Effector memory CD8-positive, alpha-beta T cell (primary cell): ENCODE measurements around the gene IFNE.

ENCODE experiments used
- ATAC-seq: fragments of 150-1000 bp; cut with Tn5 transposase; replicated peaks from 2 replicates; pipeline ENCODE4 v1.10.0; 2021; ENCODE audit warnings: mild to moderate bottlenecking, moderate library complexity
- DNase-seq, 3 experiments: peaks; one replicate each; pipeline ENCODE4 v3.0.0; 2021
- H3K27ac Mint-ChIP-seq, 2 donors: one replicate each; pipeline ENCODE4 v1.8.0; 2022; ENCODE audit warnings: mild to moderate bottlenecking in 2 of 2, mixed read lengths in 2 of 2, moderate library complexity in 2 of 2
- H3K27me3 Mint-ChIP-seq, 2 donors: one replicate each; pipeline ENCODE4 v1.8.0; 2022; ENCODE audit warnings: mixed read lengths in 2 of 2
- H3K36me3 Mint-ChIP-seq: one replicate; pipeline ENCODE4 v1.8.0; 2022; ENCODE audit warnings: mild to moderate bottlenecking, moderate library complexity, mixed read lengths; ENCODE audit not compliant: insufficient read depth
- H3K4me1 Mint-ChIP-seq, 2 donors: one replicate each; pipeline ENCODE4 v1.8.0; 2022; ENCODE audit warnings: low read depth in 2 of 2, mixed read lengths in 2 of 2
- H3K4me3 Mint-ChIP-seq, 2 donors: one replicate each; pipeline ENCODE4 v1.8.0; 2022; ENCODE audit warnings: mild to moderate bottlenecking in 2 of 2, mixed read lengths in 2 of 2, moderate library complexity in 2 of 2
- H3K9me3 Mint-ChIP-seq, 2 donors: one replicate each; pipeline ENCODE4 v1.8.0; 2022; ENCODE audit warnings: mixed read lengths in 2 of 2

IFNE gene

DNA sequence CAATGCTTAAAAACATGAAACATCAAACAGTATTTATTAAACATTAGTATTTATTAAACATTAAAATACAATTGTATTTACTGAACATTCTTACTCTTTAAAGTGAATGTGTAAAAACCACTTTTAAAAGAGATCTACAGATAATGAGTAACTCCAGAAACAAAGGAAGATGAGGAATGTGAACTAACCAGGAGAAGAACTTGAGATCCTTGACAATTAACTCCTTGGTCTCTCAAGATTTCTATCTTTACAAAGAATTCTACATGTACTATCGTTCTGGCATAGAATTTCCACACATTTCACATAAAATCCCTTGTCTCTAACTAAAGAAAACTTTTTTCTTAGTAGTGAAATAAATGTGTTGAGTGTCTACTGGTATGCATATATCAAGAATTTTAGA lies 28.7 kb upstream of the IFNE start:
- ATAC-seq (no peak), DNase-seq (no peak)
- Mint-ChIP-seq H3K4me3 (no peak overlapping the region), H3K4me1 (peaks cover 10% of the 10 kb centered on the region in 2 donors), H3K27ac (no peak overlapping the region), H3K9me3 (no peaks in the 10 kb centered on the region), H3K36me3 (peaks cover 3% of the 10 kb centered on the region), H3K27me3 (no peaks in the 10 kb centered on the region)

DNA sequence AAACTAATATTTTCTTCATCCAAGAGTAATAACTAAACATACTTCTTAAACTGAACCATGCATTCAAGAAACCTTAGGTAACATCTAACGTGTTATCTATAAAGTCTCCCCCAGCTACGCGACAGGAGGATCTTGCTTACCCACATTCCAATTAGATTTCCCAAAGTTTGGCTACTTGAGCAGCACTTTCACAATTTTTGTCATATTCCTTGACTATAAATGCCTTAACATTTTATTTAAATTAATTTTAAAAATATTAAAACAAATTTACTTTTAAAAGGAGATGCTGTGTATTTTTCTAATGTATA lies 25.3 kb upstream of the IFNE start:
- Mint-ChIP-seq H3K9me3 (no peaks in the 10 kb centered on the region), H3K4me1 (peaks cover 10% of the 10 kb centered on the region in 2 donors), H3K4me3 (no peak overlapping the region), H3K36me3 (peaks cover 3% of the 10 kb centered on the region), H3K27ac (no peak overlapping the region), H3K27me3 (no peaks in the 10 kb centered on the region)
- DNase-seq (no peak), ATAC-seq (no peak)

DNA sequence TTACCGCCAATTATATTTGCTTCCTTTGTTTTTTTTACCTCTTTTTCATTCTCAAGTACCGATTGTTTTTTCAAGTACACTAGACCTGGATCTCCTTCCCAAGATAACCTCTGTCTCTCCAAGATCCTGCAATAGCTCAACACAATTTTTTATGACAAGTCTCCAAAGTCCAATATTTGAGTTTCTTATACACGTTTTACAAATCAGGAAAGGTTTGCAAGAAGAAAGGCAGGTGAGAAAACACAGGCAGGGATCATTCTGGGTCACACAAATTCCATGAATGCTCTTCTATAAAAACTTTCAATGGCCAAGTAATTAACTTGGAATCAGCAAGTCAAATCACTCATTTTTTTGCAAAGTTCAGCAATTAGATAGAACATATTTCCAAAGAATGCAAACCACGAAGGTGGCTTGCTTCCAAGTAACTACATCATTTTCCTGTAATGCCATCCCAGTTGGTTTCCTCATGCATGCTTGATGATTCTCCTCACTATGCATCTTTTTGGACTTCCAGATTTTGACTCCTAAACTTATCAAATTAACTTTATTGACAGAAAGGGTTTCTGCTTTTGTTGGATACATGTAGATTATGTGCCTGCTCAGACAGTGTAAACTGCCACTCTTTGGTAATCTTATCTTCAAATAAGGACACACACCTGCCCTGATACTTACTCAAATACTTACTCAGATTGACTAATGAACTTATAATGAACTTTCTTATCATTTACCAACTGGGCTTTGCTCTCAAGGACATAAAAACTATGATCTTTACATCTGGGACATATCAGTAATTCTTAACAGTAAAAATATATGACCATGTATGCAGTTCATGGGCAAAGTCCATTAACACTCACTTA lies 24.7 kb upstream of the IFNE start:
- no peaks in the 10 kb centered on the region for H3K9me3 Mint-ChIP-seq
- no peak overlapping the region for H3K27ac Mint-ChIP-seq
- H3K27me3 Mint-ChIP-seq: no peaks in the 10 kb centered on the region
- ATAC-seq: no peak
- no peak for DNase-seq
- H3K4me1 Mint-ChIP-seq: peaks cover 10% of the 10 kb centered on the region in 2 donors
- peaks cover 3% of the 10 kb centered on the region for H3K36me3 Mint-ChIP-seq
- H3K4me3 Mint-ChIP-seq: no peak overlapping the region

DNA sequence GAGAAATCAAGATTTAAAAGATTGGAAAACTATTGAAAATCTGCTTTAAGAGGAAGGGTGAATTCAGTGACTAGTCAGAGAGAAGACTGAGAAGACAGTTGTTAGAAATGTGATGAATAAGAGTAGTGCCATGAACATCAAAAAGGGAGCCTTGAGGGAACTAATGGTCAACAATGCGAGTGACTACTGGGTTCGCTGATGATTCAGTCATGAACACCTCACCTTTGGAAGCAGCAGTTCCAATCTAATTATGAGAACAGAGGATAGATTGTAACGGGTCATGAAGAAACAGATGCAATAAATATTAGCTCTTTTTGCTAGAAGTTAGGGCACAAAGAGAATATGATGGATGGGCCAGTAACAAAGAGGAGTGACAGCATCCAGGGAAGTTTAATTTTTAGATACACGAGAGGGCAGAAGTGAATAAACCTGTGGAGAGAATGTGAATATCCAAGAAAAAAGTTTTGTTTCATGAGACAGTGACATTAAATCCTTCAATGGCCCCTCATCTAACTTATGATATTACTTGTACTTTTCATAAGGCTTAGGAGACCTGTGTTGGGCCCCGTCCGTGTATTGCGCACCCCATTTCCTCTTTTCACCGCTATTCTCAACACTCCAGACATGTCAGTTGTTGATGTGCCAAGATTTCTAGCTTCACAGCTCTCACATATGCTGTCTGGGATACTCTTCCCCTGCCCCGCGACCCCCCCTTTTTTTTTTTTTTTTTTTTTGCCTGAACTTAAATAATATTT lies 23.5 kb upstream of the IFNE start:
- Mint-ChIP-seq H3K4me3 (peak overlapping the region; percentile 9 to 50), H3K4me1 (peaks cover 8 to 10% of the 10 kb centered on the region in 2 donors), H3K36me3 (peaks cover 3% of the 10 kb centered on the region), H3K9me3 (no peaks in the 10 kb centered on the region), H3K27ac (no peak overlapping the region), H3K27me3 (no peaks in the 10 kb centered on the region)
- ATAC-seq (no peak), DNase-seq (no peak)

DNA sequence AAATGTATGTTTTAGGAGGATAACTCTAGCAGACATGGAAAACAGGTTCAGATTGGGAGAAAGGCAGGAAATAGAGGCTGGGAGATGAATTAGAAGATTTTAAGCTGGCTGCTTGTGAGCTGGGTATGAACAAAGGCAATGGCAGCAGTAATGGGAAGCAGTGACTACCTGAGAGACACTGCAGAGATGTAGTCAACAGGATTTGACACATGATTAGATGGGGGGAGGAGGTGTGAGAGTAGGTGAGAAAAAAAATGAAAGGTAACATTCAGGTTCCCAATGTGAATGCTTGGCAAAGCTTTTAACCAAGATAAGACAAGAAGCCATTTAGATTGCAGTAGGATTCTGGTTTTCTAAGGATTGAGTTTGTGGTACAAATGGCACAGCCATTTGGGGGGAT lies 22.8 kb upstream of the IFNE start:
- peaks cover 8 to 10% of the 10 kb centered on the region in 2 donors for H3K4me1 Mint-ChIP-seq
- ATAC-seq (peak; percentile 85), DNase-seq (peak in 1 of 3 experiments; percentile 5)
- H3K9me3 Mint-ChIP-seq: no peaks in the 10 kb centered on the region
- no peak overlapping the region for H3K4me3 Mint-ChIP-seq
- no peaks in the 10 kb centered on the region for H3K27me3 Mint-ChIP-seq
- peaks cover 3% of the 10 kb centered on the region for H3K36me3 Mint-ChIP-seq
- no peak overlapping the region for H3K27ac Mint-ChIP-seq

DNA sequence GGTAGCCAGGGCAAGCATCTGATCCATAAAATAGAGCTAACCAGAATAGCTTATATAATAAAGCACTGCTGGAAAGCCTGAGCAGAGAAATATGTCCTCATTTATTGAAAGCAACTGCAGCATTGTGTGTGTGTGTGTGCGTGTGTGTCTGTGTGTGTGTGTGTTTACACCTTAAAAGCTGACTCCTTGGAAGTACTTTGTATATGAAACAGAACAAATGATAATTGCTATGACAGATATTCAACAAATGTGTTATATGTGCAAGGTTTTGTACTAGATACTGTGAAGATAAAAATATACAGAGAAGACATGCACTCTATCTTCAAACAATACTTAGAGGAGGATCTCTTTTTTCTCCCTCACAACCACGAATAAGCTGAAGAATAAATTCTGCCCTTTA lies 22.0 kb upstream of the IFNE start:
- H3K4me1 Mint-ChIP-seq: peaks cover 8 to 10% of the 10 kb centered on the region in 2 donors
- ATAC-seq (peak; percentile 63), DNase-seq (no peak)
- no peaks in the 10 kb centered on the region for H3K9me3 Mint-ChIP-seq
- no peaks in the 10 kb centered on the region for H3K27me3 Mint-ChIP-seq
- no peak overlapping the region for H3K27ac Mint-ChIP-seq
- no peak overlapping the region for H3K4me3 Mint-ChIP-seq
- no peaks in the 10 kb centered on the region for H3K36me3 Mint-ChIP-seq

DNA sequence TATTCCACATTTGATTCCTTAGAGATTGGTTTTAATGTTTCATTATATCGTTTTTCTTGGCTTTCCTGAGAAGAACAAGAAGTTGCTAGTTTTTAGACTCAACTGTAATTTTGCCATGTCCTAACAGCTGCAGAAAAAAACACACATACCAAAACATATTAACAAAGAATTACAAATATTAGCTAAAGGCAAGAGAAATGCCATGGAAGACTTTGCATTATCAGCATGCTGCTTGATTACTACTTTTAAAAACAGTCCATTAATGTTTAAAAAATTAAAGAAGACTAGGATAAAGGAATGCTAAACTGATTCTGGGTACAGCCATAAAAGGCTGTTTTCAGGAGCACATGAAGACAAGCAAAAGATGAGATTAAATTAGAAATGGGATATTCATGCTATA lies 20.5 kb upstream of the IFNE start:
- ATAC-seq (no peak), DNase-seq (no peak)
- H3K4me1 Mint-ChIP-seq: peaks cover 8 to 10% of the 10 kb centered on the region in 2 donors
- H3K9me3 Mint-ChIP-seq: no peaks in the 10 kb centered on the region
- no peaks in the 10 kb centered on the region for H3K36me3 Mint-ChIP-seq
- H3K4me3 Mint-ChIP-seq: no peak overlapping the region
- no peaks in the 10 kb centered on the region for H3K27me3 Mint-ChIP-seq
- H3K27ac Mint-ChIP-seq: no peak overlapping the region

DNA sequence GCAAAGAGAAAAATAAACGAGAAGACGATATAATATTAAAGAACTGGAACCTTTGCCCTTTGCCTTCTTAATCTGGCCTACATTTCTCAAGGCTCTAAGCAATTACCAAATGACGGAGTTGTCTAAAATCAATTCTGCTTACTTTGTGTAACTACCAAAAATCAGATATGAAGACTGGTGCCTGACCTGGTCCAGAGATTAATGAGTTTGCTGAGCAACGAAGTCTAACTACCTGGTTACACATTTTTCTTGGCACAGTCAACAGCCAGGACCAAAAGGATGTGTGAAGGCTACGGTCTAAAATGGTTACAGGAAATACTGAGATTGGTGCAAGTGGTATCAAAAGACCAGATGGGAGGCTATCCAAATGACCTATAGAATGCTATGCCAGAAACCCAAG lies 17.8 kb upstream of the IFNE start:
- Mint-ChIP-seq H3K4me1 (no peaks in the 10 kb centered on the region), H3K9me3 (no peaks in the 10 kb centered on the region), H3K4me3 (no peak overlapping the region), H3K36me3 (no peaks in the 10 kb centered on the region), H3K27ac (no peak overlapping the region), H3K27me3 (peaks cover 0 to 2% of the 10 kb centered on the region in 2 donors)
- ATAC-seq: no peak
- DNase-seq: no peak

DNA sequence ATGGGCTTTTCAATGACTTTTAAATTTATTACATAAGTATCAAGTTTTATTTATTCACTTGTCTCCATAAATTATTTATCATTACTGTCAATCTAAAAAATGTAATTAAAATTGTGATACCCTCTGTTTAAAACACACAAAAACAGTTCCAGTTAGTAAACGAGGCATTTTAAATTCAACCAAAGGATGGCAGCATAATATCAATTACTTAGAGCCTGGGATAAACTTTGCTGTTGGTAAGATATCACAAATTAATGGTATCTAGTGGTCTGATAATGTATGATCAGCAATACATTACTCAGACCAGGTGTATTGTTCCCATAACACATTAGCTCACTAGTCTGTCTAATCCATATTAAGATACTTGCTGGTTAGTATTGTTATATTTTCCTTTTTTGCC lies 9.6 kb upstream of the IFNE start:
- H3K36me3 Mint-ChIP-seq: no peaks in the 10 kb centered on the region
- DNase-seq: no peak
- no peak for ATAC-seq
- H3K27me3 Mint-ChIP-seq: peaks cover 43 to 49% of the 10 kb centered on the region in 2 donors
- no peak overlapping the region for H3K27ac Mint-ChIP-seq
- H3K9me3 Mint-ChIP-seq: no peaks in the 10 kb centered on the region
- peaks cover 0 to 1% of the 10 kb centered on the region in 2 donors for H3K4me1 Mint-ChIP-seq
- H3K4me3 Mint-ChIP-seq: no peak overlapping the region

DNA sequence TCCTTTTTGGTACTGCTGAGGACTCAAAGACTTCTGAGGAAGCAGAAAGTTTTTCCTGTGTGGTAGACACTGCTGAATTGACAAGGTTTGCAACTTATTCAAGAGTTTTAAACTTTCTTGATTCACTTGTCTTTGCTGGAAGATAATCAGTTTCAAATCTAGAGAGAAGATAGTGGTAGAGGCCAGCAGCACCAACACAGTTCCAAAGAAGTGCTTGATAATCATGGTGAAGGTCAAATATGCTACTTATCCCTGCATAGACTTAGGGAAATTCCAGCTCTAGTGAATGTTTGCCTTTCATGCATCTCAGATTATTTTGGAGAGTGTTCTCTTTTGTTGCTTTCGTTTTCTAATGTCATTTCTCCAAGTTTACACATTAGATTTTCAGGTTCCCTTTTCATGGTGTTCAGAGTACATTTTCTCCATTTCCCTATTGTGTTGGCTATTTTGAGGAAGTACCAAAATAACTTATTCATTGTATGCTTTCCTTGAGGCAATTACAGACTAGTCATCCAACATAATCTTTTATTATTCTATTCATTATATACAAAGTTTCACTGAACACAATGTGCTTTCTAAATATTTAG lies 550 bp downstream of the IFNE start:
- ATAC-seq: no peak
- Mint-ChIP-seq H3K36me3 (no peaks in the 10 kb centered on the region), H3K4me1 (no peaks in the 10 kb centered on the region), H3K9me3 (no peaks in the 10 kb centered on the region), H3K4me3 (no peak overlapping the region), H3K27me3 (peaks cover 9 to 10% of the 10 kb centered on the region in 2 donors), H3K27ac (no peak overlapping the region)
- no peak for DNase-seq

DNA sequence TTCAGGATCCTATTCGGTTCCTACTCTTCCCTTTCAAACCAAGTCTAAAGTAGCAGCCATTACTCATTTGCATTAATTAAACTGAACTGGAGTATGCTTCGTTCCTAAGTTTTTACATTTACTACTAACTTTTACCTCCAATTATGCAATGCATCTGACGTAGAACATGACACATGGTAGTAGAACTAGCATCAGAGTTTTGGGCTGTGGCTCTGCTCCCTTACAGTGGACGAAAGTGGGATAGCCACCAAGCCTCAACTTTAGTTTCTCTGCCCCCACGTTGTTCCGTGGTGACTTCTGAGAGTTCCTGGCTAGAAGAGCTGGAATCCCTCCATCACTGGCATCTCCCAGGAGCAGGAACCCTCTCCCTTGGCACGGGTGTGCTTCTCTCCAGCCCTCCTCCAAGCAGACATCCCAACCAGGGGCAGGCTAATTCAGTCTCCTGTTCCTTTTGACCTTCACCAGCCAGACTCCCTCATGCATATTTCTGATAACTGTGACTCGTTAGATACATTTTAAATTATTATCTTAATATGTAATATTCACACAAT lies 2.9 kb downstream of the IFNE start:
- H3K4me1 Mint-ChIP-seq: no peaks in the 10 kb centered on the region
- H3K4me3 Mint-ChIP-seq: no peak overlapping the region
- DNase-seq: no peak
- no peaks in the 10 kb centered on the region for H3K9me3 Mint-ChIP-seq
- no peak for ATAC-seq
- H3K36me3 Mint-ChIP-seq: no peaks in the 10 kb centered on the region
- no peak overlapping the region for H3K27ac Mint-ChIP-seq
- H3K27me3 Mint-ChIP-seq: peaks cover 12 to 14% of the 10 kb centered on the region in 2 donors

DNA sequence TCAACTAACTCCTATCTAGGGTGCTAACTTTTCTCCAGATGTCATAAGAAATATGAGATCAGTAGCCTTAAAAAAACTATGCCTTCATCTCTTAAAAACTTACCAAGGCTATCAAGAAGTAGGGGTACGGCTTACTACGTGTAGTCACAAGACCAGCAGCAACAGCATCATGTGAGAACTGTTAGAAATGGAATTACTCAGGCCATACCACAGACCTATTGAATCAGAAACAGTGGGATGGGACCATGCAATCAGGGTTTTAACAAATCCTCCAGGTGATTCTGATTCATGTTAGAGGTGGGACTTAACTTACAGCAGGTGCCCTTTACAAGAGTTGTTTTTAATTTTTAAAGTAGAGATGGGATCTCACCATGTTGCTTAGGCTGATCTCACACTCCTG lies 4.6 kb downstream of the IFNE start:
- Mint-ChIP-seq H3K9me3 (no peaks in the 10 kb centered on the region), H3K27ac (no peak overlapping the region), H3K4me3 (no peak overlapping the region), H3K4me1 (no peaks in the 10 kb centered on the region), H3K27me3 (peaks cover 11 to 20% of the 10 kb centered on the region in 2 donors), H3K36me3 (no peaks in the 10 kb centered on the region)
- DNase-seq: no peak
- ATAC-seq: no peak

DNA sequence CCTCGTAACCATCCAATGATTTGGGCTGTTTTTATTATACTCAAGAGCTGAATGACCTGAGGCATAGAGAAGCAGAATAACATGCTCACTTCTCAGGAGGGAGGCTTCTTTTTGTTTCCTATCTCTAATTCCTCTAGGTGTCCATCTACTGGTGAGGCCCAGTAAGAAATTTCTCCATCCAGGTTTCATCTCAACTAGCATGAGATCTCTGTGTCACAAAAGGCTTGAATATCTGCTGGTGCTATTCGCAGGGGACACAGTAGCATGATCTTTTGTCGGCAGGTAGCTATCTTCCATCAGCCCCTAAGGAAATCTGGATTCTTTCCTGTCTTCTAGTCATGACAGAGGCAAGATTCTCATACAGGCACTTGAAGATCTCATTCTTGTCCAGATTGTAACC lies 8.9 kb downstream of the IFNE start:
- Mint-ChIP-seq H3K27me3 (peaks cover 17 to 26% of the 10 kb centered on the region in 2 donors), H3K4me3 (no peak overlapping the region), H3K27ac (no peak overlapping the region), H3K9me3 (no peaks in the 10 kb centered on the region), H3K4me1 (no peaks in the 10 kb centered on the region), H3K36me3 (no peaks in the 10 kb centered on the region)
- no peak for ATAC-seq
- no peak for DNase-seq
